Lung (tissue), 16 donors: ENCODE data around the gene TANGO6. TPM values are rescaled to one million over a fixed set of nuclear protein-coding genes. Genes with fewer than 3 reads are reported as not detected.
A peak's percentile ranks its signal among the peaks of the same experiment; 100 is the strongest.

Source experiments
- ATAC-seq: fragments of 200-7000 bp; cut with Tn5 transposase; one replicate; pipeline ENCODE4 v1.9.1; 2020; ENCODE audit warnings: moderate number of reproducible peaks; ENCODE audit not compliant: insufficient read depth, low FRiP score
- DNase-seq, 3 donors: peaks; one replicate each; pipeline ENCODE4 v3.0.0-alpha.2; 2013 to 2017
- H3K27ac ChIP-seq, 2 donors: one replicate each; pipeline ENCODE4 v1.5.1; 2013; ENCODE audit warnings: mild to moderate bottlenecking in 2 of 2, moderate library complexity in 2 of 2, control low read depth in 1 of 2, inconsistent platforms in 1 of 2, low read depth in 1 of 2, low read length in 1 of 2
- H3K27me3 ChIP-seq, 3 donors: one replicate each; pipeline ENCODE4 v1.5.1; 2013; ENCODE audit warnings: low read length in 2 of 3; ENCODE audit not compliant: control insufficient read depth in 3 of 3, insufficient read depth in 3 of 3
- H3K36me3 ChIP-seq, 4 donors: one replicate each; pipeline ENCODE4 v1.5.1; 2013; ENCODE audit warnings: low read length in 4 of 4, mild to moderate bottlenecking in 1 of 4, moderate library complexity in 1 of 4; ENCODE audit not compliant: control insufficient read depth in 4 of 4, insufficient read depth in 4 of 4
- H3K4me1 ChIP-seq, 5 donors: one replicate each; pipeline ENCODE4 v1.5.1; 2013; ENCODE audit warnings: low read length in 5 of 5, mild to moderate bottlenecking in 2 of 5, moderate library complexity in 1 of 5; ENCODE audit not compliant: control insufficient read depth in 5 of 5, insufficient read depth in 5 of 5
- H3K4me3 ChIP-seq: one replicate; pipeline ENCODE4 v1.5.1; 2013; ENCODE audit warnings: mild to moderate bottlenecking, control low read depth, moderate library complexity
- H3K9ac ChIP-seq, 2 donors: one replicate each; pipeline ENCODE4 v1.5.1; 2013; ENCODE audit warnings: low read length in 2 of 2, control low read depth in 1 of 2; ENCODE audit not compliant: insufficient read depth in 1 of 2
- H3K9me3 ChIP-seq, 4 donors: one replicate each; pipeline ENCODE4 v1.5.1; 2013; ENCODE audit warnings: low read length in 3 of 4, mild to moderate bottlenecking in 1 of 4, moderate library complexity in 1 of 4; ENCODE audit not compliant: control insufficient read depth in 4 of 4, insufficient read depth in 3 of 4
- WGBS, 2 donors: extraction: QIAGEN DNeasy Blood & Tissue Kit; methylation state at CpG; one replicate each; pipeline ENCODE4 v1.1.7; 2013; 5-methylcytosine and 5-hydroxymethylcytosine counted together
- long read RNA-seq, 5 donors: transcript quantifications; one replicate each; lab custom pipeline, GENCODE V29; 2026
- polyA plus RNA-seq, 2 donors: library from polyadenylated mRNA; stranded (reverse); fragments of 200-250 nt; gene quantifications; one replicate each; pipeline ENCODE4 v1.2.1, GENCODE V29; 2013
- total RNA-seq, 2 donors: library from RNA; depleted of rRNA in 1 of 2; stranded (reverse); fragments of >200 nt in 1 of 2; gene quantifications; one replicate each; pipeline ENCODE4 v1.2.1, GENCODE V29; 2014 to 2021
- TF ChIP-seq, protein P1 (sequence below): IDR thresholded peaks from 2 replicates; pipeline ENCODE4 v1.5.1; 2012; ENCODE audit warnings: mild to moderate bottlenecking; ENCODE audit errors: control extremely low read depth, extremely low read depth
- donor health status: control.
- donor health status: control.
- donor health status: Bipolar disorder and iron deficiency.
- donor health status: healthy.
- donor health status: DM: yes; HTN: yes; CAD: no.

Gene TANGO6
- total RNA-seq: 10 to 100 TPM; 17.7 to 19.3 TPM
- 1 to 10 TPM; 2.3 to 6.2 TPM for polyA plus RNA-seq
- long read RNA-seq, donor 1: 0 reads
- long read RNA-seq, donor 2: 0 reads
- long read RNA-seq, donor 3, partial matches to known transcripts: 0 of 1 reads
- long read RNA-seq, donor 3, other reads (novel, unspliced or antisense): 0 of 1 reads
- long read RNA-seq, donor 4: 0 reads
- long read RNA-seq, donor 5, full-length matches to known transcripts: 1 of 1 reads
- long read RNA-seq, donor 5, partial matches to known transcripts: 0 of 1 reads
- long read RNA-seq, donor 5, other reads (novel, unspliced or antisense): 0 of 1 reads

DNA sequence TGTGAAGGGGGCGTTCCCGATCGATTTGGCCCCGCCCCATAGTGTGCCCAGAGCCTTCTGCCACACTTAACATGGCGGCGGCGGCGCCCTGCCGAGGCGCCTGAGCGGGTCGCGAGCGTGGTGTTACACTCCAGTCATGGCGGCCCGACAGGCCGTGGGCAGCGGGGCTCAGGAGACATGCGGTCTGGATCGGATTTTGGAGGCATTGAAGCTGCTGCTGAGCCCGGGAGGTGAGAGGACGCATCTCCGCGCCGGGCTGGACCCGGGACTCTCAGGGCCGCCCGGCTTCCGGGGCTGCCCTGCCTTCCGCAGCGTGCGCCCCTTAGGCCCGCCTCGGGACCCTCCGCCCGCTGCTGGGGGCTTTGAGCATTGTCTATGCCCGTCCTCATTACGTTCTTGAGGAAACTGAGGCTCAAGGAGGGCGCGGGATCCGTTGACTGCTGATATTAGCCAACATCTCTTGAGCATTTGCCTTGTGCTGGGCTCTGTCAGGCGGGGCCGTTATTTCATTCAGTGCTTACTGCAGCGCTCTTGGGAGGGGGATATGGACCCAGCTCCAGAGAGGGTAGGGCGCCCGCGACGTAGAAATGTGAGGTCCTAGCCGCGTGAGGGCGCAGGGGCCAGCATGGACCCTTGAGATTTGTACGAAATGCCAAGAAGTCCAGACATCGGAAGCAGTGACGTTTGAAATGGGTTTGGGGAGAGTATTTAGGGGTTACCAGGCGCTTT is at the start of gene TANGO6:
TANGO6 (plus strand) TSS at position 50 of the 729 bp plus-strand sequence; CDS start at position 137, 87 bp downstream.
- ATAC-seq: peak; percentile 90
- Histone ChIP-seq H3K9ac (peak within 1 kb of the TSS in 1 of 2 donors; percentile 61), H3K9me3 (no peaks in the 10 kb centered on the region), H3K36me3 (no peaks in the 10 kb centered on the region), H3K27ac (peak within 1 kb of the TSS; percentile 91 to 95), H3K4me3 (peak within 1 kb of the TSS; percentile 92), H3K4me1 (peaks cover 0 to 5% (median 0%) of the 10 kb centered on the region in 5 donors), H3K27me3 (no peaks in the 10 kb centered on the region)
- peak; percentile 89 to 93 (median 92) for DNase-seq
- WGBS, 2 donors: 0 to 1% methylated on average over 55 of the region's 55 CpGs
- TF ChIP-seq, protein P1, sequence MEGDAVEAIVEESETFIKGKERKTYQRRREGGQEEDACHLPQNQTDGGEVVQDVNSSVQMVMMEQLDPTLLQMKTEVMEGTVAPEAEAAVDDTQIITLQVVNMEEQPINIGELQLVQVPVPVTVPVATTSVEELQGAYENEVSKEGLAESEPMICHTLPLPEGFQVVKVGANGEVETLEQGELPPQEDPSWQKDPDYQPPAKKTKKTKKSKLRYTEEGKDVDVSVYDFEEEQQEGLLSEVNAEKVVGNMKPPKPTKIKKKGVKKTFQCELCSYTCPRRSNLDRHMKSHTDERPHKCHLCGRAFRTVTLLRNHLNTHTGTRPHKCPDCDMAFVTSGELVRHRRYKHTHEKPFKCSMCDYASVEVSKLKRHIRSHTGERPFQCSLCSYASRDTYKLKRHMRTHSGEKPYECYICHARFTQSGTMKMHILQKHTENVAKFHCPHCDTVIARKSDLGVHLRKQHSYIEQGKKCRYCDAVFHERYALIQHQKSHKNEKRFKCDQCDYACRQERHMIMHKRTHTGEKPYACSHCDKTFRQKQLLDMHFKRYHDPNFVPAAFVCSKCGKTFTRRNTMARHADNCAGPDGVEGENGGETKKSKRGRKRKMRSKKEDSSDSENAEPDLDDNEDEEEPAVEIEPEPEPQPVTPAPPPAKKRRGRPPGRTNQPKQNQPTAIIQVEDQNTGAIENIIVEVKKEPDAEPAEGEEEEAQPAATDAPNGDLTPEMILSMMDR: no peak

DNA sequence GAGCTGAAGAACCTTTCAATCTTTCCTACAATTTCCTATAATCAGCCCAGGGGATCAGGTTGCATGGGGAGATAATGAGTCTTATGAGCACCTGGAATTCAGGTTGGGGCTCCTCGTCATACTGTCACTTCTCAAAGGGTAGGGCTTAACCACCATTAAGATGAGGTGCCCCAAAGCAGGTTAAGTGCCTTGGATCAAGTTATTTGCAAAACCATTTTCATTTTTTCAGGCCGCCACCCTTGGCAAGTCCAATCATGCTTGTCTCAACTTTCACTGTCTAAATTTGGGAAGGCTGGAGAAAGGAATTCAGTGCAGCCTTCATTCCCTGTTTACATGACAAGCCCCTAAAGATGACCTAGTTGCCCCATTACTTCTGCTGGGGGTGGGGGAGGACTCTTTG is 44.9 kb upstream of the TANGO6 start:
- H3K9me3 ChIP-seq: no peaks in the 10 kb centered on the region
- peak overlapping the region in 1 of 2 donors; percentile 56 for H3K27ac ChIP-seq
- no peak overlapping the region for H3K4me3 ChIP-seq
- 62 to 89% methylated on average over 2 of the region's 2 CpGs for WGBS, 2 donors
- H3K36me3 ChIP-seq: no peaks in the 10 kb centered on the region
- TF ChIP-seq, protein P1: no peak
- DNase-seq (no peak), ATAC-seq (no peak)
- peaks cover 0 to 5% (median 0%) of the 10 kb centered on the region in 5 donors for H3K4me1 ChIP-seq
- H3K9ac ChIP-seq: no peak overlapping the region
- no peaks in the 10 kb centered on the region for H3K27me3 ChIP-seq

DNA sequence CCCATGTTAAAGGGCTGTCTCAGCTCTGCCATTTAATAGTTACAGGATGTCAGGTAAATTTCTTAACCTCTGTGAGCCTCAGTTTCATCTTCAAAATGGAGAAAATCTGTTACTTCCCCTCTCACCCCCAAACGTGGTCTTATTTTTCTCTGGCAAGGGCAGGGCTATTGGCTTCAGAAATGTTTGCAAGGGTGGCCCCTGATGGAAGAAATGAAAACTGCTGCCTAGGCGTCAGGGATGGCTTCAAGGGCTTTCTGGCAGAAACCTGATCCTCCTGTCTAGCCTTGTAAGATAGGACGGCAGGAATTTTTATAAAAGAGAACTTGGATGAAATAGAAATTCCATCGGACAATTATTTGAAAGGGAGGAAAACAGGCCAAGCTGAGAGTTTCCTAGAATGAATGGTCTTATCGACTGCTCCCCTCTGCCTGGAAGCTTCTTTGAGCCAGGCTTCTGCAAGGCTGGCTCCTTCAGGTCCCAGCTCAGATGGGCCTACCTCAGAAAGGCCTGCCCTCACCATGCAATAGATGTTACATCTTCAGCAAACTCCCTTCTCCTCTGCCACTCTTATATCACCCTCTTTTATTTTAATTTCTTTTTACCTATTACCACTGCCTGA is 43.0 kb upstream of the TANGO6 start:
- Histone ChIP-seq H3K36me3 (no peaks in the 10 kb centered on the region), H3K9ac (no peak overlapping the region), H3K27me3 (no peaks in the 10 kb centered on the region), H3K4me3 (no peak overlapping the region), H3K4me1 (peaks cover 0 to 5% (median 0%) of the 10 kb centered on the region in 5 donors), H3K9me3 (no peaks in the 10 kb centered on the region), H3K27ac (no peak overlapping the region)
- DNase-seq (peak; percentile 80 to 92 (median 89)), ATAC-seq (peak; percentile 80)
- WGBS, 2 donors: 17 to 25% methylated on average over 5 of the region's 5 CpGs
- TF ChIP-seq, protein P1: peak; percentile 45
